HPDE6-E6E7 (cell line): ENCODE results near the gene MARK3.
"Not testable (repeated sequence)": the region's sequence is repeated elsewhere in the genome, so short reads cannot be mapped to it uniquely, and the experiment has no call there.

ENCODE experiments used
- DNase-seq: peaks from one replicate; pipeline ENCODE4 v3.0.0; 2011; ENCODE audit warnings: missing footprints; ENCODE audit errors: extremely low spot score

Gene MARK3

GRCh38 chr14:103489621-103490020, 104.4 kb downstream of the MARK3 start:
- no peak for DNase-seq

GRCh38 chr14:103491691-103492090, 106.5 kb downstream of the MARK3 start:
- DNase-seq: no peak

GRCh38 chr14:103492156-103492925, 107.1 kb downstream of the MARK3 start:
- DNase-seq: no peak

DNA sequence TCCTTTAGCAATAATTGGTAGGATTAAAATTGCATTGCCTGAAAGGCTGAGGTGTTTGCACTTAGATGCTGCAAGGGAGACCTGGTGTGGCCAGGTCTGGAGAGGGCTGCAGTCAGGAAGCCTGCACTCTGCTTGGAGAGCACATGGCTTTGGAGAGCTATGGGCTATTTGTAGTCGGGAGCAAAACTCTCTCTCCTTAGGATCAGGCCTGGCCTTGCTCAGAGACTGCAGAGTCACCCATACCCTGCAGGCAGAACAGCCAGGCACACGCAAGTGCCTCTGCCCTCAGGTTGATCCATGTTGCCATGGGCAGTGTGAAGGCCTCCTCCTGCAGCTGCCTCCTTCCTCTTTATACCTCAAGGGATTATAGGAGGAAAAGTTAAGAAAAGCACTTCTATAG, 110.6 kb downstream of the MARK3 start:
- DNase-seq: no peak

DNA sequence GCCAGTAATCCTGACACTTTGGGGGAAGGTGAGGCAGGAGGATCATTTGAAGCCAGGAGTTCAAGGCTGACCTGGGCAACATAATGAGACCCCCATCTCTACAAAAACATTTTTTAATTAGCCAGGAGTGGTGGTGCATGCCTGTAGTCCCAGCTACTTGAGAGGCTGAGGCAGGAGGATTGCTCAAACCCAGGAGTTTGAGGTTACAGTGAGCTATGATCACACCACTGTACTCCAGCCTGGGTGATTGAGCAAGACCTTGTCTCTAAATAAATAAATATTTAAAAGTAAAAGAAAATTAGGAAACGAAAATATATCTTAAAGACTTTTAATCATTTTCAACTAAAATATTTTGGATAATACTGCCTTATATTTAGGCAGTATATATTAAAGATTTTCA, 111.6 kb downstream of the MARK3 start:
- DNase-seq: no peak

DNA sequence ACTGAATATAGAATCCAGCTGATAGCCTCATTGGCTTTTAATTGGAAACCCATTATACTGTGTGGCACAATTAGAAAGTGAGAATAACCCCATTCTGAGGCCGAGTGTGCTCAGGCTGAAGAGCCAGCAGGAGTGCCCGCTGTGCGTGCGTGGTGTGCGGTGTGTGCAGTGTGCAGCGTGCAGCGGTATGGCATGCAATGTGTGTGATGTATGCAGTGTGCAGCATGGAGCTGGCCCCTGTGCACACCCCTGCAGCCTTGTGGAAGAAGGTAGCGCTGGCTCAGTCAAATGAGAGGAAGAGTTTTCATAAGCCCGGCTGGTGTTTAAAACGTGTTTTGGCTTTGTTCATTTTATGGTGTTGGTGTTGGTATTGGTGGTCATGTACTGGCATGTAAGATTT, 114.5 kb downstream of the MARK3 start:
- DNase-seq: no peak

- no peak for DNase-seq
Observed at GRCh38 chr14:103500148-103500990, 115.2 kb downstream of the MARK3 start.

GRCh38 chr14:103501041-103501870, 116.0 kb downstream of the MARK3 start:
- DNase-seq: no peak

DNA sequence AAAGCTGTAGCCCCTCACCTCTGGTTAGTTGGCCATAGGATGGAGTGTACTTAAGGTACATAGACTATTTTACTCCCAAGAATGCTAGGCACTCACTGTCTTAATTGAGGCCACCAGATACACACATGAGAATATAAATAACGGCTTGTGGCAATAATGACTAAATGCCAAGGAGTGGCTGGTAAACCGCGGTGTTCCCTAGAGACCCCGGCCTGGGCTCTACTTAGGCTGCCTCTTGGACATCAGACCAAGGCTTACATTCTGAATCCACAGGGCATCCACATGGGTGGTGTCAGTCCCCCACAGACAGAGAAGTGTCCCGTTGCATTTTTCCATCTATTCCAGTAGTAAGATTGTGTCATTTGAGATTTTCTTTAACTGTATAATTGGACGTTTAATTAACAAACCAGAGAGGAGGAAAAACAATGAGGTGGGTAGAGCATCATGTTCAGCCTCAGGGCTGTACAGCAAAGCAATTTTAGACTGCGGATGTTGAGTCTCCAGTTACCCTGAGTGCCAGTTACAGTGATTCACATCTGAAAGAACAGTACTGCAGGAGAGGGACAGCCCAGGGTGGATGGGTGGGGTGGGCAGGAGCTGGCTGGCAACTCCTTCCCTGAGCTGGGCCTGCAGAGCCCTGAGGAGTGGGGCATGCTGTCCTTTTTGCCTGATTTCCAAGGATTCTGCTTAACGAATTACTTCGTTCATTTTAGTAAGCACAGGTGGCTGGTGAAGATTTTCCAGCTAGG, 116.9 kb downstream of the MARK3 start:
- no peak for DNase-seq

- DNase-seq: no peak
Observed at GRCh38 chr14:103502877-103503276, 117.7 kb downstream of the MARK3 start.

- DNase-seq: no peak
Observed at GRCh38 chr14:103503296-103503695, 118.1 kb downstream of the MARK3 start.

DNA sequence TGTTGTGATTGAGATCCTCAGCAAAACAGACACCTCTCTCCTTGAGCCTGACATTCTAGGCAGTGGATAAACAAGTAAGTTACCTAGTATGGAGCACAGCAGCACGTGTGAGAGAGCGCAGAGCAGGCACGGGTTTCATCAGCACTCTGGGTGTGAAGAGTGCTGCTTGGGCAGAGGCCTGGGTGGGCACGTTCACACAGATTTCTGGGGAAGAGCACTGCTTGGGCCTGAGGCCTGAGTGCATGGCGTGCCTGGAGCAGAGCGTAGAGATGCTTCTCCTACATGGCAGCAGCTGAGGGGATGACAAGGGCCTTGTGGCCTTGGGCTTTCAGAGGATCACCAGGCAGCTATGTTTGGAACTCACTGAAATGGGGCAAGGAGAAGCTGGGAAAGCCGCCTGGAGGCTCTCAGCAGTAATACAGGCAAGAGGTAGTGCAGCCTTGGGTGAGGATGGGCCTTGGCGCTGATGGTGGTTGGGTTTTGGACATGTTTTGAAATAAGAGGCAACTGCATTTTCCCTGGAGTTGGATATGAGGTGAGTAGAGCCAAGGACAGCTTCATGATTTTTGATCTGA, 119.9 kb downstream of the MARK3 start:
- no peak for DNase-seq

DNA sequence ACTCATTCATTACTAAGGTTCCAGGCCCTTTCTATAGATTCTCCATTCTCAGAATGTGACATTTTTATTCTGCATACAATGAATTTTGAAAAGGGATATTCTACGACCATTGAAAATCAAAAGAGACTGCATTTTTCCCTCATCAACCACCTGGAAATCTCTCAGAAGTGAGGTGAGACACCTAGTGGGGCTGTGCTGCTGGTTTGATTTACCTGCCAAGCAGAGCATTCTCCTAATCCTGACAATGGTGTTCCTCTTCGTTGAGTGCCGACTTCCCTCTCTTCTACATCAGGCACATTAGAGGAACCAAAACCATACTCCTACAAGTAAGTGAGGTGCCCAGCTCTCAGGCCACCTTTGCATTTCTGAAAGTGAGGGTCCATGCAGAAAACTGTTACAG, 122.5 kb downstream of the MARK3 start:
- DNase-seq: no peak

- DNase-seq: no peak
Observed at GRCh38 chr14:103508521-103509329, 123.5 kb downstream of the MARK3 start.

DNA sequence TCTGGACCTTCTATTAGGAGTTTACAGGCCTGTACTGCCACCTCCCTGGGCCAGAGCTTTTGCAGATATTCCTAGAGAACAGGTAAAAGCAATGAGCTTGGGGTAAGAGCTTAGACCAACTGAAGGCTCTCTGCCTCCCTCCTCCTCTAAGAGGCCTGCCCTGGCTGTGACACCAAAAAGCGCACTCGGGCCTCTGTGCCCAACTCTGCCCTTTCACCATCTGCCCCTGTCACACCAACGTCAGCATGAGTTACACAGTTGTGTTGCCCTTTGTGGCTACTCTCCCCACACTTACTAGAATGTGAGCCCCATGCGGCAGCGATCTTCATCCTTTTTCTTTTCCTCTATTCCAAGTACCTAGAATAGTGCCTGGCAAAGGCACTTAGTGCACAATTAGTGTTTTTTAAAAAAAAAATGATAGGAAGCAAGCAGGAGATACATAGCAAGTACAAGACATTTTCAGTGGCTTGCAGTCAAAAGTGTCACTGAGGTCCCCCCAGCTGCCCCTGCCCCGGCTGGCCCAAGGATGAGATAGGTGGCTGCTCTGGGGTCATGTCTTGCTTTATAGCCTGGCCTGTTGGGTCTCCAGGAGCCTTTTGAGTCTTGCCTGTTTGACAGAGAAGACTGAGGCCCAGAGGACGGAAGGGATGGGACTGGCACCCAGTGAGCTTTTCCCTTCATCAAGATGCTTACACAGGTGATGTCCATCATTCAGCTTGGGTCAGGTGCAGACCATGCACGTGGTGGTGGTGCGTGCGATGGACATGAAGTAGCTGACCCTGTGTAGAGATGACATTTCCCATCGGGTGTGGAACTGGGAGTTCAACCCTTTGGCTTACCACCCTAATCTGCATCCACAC, 124.9 kb downstream of the MARK3 start:
- DNase-seq: no peak

- DNase-seq: no peak
Observed at GRCh38 chr14:103510724-103511693, 125.8 kb downstream of the MARK3 start.

DNA sequence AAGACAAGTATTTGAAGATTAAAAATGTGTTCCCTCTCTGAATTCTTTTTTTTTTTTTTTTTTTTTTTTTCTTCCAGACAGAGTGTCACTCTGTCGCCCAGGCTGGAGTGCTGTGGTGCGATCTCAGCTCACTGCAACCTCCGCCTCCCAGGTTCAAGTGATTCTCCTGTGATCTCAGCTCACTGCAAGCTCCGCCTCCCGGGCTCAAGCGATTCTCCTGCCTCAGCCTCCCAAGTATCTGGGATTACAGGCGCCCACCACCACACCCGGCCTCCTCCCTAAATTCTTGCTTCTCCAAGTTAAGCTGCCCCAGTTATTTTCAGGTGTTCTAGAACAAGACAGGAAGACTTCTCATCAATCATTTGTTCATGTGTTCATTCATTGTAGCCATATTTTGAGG, 127.0 kb downstream of the MARK3 start:
- DNase-seq: not testable (repeated sequence)
